KG1 (cell line): ENCODE results near the gene TRIM29.
"Not testable (repeated sequence)": the region's sequence is repeated elsewhere in the genome, so short reads cannot be mapped to it uniquely, and the experiment has no call there.

Experiments
- DNase-seq: peaks from one replicate; lab custom pipeline; 2025; lab: John Stamatoyannopoulos, UW

Gene TRIM29, protein sequence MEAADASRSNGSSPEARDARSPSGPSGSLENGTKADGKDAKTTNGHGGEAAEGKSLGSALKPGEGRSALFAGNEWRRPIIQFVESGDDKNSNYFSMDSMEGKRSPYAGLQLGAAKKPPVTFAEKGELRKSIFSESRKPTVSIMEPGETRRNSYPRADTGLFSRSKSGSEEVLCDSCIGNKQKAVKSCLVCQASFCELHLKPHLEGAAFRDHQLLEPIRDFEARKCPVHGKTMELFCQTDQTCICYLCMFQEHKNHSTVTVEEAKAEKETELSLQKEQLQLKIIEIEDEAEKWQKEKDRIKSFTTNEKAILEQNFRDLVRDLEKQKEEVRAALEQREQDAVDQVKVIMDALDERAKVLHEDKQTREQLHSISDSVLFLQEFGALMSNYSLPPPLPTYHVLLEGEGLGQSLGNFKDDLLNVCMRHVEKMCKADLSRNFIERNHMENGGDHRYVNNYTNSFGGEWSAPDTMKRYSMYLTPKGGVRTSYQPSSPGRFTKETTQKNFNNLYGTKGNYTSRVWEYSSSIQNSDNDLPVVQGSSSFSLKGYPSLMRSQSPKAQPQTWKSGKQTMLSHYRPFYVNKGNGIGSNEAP

DNA sequence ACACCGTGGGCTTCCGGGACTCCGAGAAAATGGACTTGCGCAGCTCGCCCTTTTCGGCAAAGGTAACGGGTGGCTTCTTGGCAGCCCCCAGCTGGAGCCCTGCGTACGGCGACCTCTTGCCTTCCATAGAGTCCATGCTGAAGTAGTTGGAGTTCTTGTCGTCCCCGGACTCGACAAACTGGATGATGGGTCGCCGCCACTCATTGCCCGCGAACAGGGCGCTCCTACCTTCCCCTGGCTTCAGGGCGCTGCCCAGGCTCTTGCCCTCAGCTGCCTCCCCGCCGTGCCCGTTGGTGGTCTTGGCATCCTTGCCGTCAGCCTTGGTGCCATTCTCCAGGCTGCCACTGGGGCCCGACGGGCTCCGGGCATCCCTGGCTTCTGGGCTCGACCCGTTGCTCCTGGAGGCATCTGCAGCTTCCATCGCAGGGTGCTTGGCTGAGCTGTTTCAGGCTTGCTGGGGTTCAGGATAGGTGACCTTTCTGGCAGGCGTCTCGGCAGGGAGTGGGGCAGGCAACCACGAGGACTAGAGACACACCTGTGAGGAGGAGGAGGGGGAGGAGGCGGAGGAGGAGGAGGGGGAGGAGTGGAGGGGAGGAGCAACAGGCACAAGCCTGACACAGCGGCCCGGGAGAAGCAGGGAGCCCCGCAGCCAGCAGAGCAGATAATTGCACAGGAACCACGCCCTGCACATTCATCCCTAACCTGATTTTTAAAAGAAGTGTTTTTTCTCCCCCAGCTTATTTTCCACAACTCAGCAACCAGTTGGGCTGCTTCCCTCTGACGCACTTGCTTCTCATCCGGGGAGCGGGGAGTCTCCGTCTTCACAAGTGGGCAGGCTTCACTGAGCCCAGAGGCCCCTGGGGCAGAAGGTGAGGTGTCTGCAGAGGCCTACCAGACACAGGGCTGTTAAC is at the start of gene TRIM29:
Gene TRIM29 (minus strand): TSS at position 503 of the 911 bp plus-strand sequence. CDS start 82 bp downstream, at position 421.
- DNase-seq, result no peak

DNA sequence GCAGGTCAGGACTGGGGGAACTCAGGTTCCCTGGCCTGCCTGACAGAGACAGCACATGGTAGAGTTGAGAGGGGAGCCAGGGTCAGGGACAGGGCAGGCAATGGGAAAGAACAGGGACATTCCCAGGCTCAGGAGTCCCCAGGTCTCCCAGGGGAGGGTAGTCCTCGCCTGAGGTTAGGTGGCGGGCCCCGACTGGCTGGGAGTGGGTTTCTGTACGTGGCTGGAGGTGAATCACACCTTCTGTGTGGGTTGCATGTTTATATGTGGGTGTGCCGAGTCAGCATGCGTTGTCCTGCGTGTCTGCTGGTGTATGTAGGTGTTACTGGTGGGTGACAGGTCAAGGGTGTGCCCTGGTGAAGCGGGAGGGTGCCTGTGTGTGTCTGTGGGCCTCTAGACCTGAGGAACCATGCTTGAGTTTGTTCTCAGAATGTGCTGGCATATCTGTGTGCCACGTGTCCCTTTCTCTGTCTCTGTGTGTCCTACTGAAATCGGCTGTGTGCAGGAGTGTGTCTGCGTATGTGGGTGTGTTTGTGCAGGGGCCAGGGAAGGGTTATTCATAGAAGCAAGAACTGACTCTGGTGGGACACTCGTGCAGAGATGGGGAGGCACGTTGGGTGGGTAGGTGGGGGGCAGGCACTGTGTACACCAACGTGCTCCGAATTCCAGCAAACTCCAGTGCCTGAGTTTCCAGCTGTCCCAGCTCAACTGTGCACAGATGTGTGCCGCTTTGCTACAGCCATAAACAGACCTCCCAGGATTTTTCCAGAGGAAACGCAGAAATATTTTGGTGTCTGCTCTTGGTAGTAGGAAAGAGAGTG is 49.1 kb upstream of the TRIM29 start:
- no peak for DNase-seq

DNA sequence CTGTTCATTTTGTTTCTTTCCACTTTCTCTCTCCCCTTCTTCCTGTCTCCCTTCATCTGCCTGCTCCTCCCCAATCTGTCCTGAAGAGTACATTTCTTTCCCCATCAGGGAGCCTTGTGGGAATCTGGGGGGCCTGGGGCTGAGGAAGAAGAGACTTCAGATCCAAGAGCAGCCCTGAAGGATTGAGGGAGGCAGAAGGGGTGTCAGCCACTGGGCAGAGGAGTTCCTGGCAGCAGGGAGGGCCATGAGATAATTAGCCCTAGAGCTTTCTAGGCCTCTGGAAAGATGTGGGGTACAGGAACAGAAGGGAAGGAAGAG is 48.5 kb upstream of the TRIM29 start:
- no peak for DNase-seq

DNA sequence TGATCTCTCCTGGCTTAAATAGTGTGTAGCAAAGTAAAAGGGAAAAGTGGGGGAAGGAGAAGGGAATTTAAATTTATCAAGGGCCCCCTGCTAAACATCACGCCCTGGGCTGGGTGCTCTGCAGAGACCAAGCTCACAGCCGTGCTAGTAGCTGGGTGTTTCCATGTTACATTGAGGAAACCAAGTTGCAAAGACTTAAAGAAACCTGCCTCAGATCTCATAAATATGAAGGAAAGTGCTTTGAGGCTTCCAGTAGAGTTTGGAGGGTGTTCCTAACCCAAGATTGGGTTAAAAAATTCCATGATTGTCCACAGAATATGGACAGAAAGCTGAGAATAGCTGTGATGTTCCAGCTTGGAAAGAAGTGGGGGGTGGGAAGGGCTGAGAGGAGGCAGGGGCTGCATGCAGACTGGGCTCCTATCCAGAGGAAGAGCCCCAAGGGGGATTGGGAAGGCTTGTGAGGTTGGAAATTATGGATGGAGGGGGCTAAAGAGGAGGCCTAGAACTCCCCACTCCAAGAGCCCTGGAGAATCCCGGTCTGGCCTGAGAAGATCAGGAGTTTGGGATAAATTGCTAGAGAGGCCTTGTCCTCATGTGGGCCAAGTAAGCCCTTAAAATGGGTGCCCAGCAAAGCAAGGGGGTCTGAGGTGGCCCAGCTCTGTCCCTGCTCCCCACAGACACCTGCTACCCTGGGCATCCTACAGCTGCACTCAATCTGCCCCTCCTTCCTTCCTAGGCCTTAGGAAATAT is 48.0 kb upstream of the TRIM29 start:
- no peak for DNase-seq

DNA sequence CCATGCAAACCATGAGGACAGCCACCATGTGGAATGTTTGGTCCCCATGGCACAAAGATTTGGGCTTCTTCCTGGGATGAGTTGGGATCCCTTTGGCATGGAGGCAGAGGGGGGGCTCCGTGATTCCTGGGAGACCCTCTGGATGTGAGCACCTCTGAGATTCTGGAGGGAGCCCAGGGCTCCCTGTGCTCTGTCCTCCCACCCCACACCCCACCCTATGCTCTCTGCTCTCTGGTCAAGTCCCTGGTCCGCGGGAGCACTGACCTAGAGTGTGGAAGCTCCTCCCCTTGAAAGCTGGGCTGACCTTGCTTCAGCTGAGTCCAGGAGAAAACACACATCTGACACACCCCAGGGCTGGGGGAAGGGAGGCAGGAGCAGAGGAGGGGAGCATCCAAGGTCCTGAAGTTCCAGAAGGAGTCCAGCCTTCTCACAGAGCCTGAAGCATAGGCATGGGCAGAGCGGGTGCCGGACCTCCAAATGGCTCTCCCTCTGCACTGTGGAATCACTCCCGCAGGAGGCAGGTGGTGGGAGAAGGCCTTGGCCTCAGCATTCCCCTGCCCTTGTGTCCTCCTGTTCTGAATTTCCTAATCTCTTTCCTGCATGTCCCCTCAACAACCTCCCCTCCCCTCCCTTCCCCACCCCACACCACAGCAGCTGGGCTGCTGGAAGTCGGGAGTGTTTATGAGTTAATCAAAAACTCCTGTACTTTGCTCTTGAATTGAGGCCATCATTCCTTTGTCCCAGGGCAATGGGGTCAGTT is 47.2 kb upstream of the TRIM29 start:
- no peak for DNase-seq

DNA sequence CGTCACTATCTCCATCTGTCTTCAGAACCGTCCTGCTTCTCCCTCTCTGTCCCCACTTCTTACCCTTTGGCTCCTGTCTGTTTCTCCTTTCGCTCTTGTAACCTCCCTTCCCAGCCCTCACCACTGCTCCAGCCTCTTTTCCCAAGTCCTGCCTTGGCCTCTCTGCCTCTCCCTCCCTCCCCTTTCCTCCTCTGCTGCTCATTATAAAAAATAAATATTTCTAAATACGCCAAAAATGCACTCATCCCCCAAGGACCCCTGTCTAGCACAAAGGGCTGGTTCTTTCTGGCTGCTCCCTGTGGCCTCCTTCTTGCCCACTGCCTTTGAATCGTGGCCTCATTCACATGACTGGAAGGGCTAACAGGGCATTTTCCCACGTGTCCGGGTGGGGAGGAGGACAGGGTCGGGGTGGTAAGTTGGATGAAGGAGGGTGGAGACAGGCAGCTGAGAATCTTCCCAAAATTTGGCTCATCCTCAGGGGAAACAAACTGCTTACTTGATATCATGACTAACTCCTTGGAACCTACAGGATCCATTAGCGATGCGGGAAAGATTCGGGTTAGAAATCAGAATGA is 46.5 kb upstream of the TRIM29 start:
- DNase-seq, result no peak

DNA sequence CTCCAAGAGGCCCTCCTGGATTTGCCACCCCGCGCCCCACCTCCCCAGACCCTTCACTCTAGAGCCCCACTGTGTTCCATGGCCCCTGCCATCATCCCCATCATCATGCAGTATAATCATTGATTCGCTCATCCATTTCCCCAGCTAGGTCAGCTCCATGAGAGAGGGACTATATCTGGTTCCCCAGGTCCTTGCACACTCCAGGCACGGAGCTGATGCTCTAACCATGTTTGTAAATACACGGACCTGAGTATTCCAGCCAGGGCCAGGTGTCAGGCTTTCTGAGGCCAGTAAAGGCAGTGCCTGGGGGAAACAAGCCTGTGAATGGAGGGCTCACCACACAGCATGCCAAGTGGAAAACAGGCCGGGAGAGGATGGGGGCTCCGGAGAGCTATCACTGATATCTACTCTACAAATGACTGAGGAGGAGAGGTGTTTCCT is 45.8 kb upstream of the TRIM29 start:
- no peak for DNase-seq

DNA sequence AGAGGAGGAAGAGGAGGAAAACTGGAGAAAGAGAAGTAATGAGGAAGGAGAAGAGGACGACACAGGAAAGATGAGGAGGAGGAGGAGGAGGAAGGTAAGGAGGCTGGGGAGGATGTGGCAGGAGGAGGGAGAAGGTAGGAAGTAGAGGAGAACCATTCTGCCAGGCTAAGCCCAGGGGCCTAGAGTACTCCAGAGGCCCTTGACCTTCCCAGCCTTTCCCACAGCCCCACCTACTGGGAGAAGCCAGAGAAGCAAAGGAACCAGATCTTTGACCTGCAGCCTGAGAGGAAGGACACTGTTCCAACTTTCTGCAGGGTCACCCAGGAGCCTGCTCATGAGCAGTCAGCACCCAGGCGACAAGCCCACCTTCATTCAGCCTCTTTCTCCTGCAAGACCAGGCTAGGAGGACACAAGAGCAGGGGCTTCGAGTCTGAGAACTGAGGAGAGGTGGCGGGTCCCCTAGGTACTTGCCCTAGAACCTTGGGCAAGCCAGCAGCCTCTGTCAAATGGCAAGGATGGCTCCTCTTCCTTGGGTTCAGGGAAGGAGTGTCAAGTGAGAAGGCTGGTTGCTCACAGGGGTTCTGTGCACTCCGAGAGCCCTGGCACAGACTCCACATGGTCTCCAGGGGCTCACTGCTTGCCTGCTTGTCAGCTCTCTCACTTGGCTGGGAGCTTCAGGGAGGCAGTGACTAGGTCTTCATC is 45.0 kb upstream of the TRIM29 start:
- DNase-seq, result no peak

DNA sequence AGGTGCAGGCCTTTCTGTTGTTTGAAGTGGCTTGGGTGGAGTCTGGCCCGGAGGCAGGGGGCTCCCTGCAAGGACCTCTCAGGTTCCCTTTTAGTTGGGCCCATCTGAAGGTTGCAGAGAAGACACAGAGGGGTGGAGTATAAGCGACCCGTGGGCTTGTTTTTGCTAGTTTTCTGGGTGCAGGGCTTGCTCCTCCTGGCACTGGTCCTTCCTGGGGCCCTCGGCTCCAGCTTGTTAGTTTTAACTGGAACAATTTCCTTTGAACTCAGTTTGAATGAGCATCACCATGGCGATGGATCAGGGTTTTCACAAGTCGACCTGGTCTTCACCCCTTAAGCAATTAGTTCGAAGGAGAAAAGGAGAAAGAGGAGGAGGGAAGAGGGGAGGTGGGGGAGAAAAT is 44.5 kb upstream of the TRIM29 start:
- DNase-seq, result no peak

DNA sequence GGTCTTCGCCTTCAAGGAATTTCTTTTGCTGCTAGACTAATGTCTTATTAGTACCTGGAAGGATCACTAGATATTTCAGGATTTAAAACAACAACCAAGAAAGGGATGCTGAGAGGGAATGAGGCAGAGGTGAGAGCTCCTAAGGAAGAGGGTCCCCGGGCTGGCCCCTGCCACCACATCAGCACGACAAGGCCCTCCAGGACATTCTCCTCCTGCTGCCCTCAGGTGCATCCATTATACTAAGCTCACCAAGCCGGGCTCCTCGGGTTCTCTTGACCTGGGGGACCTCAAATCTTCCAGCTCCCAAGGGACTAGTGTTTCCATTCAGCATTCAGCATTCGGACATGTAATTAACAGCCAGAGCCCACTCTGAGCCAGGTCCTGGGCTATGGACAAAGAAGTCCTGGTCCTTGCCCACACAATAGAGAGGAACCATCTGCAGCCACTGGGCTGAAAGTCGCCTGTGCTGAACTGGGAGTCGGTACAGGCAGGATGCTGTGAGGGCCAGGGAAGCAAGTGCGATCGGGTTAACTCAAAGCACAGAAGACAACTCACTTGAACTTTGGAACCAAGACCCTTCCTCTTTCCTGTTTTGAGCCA is 43.6 kb upstream of the TRIM29 start:
- DNase-seq, result no peak

DNA sequence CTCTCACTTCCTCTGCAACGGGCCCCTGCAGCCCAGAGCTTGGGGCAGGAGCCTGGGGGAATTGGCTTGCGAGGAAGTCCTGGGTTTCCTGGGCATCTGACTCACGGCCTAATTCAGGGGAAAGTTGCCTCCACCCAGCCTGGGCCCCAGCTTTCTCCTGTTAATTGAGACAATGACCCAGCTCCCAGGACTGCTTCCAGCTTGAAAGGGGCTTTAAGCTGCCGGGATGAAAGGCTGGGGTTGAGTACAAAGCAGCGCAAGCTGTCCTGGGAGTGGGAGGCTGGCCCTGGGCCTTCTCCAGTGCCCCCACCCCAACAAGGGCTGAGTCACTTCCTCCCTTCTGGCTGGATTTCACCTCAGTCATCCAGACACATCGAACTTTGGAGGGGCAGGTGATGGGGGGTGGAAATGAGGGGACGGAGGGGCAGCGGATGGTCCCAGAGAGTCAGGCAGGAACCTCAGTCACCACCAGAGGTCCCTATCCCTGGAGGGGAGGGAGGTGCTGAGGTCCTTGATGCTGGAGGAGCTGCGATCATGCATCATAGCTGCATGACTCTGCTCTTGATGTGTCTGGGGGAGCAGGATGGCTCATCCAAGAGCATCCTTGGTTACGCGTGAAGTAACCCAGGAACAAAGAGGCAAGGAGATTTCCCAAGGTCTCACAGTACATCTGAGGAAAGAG is 42.8 kb upstream of the TRIM29 start:
- DNase-seq, result no peak

DNA sequence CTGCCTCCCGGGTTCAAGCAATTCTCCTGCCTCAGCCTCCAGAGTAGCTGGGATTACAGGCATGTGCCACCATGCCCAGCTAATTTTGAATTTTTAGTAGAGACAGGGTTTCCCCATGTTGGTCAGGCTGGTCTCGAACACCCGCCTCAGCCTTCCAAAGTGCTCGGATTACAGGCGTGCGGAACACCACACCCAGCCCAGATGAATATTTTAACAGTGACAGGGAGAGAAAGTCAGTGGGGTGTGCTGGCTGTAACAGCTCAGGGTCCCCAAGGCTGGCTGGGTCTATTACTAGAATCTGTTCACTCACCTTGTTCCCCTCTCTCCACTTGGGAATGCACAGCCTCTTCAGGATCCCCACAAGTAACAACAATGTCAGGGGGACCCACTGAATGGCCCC is 42.1 kb upstream of the TRIM29 start:
- not testable (repeated sequence) for DNase-seq

DNA sequence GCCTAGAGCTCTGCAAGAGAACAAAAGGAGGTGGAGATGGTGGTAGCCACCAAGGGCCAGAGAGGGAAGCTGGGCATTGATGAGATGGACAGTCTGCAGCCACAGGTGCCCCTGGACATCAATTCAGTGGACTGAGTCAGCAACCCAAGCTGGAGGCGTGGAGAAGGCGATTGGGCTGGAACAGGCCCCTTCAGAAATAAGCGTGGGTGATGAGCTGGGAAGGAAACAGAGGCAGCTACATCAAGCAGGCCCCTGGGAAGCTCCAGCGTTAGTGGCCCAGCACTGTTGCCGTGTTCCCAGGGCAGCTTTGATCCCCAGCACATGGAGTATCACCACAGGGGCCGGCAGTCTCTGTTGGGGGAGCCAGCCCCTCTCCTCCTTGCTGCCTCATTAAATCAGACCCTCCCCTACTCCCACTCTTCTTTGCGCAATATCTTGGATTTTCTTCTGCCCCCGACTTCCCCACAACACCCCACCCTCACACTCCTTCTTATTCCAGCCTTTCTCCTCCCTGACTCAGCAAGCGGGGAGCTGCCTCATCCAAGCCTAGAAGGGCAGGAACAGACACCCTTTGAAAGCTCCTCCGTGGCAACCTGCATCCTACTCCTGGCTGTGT is 41.3 kb upstream of the TRIM29 start:
- DNase-seq, result no peak

DNA sequence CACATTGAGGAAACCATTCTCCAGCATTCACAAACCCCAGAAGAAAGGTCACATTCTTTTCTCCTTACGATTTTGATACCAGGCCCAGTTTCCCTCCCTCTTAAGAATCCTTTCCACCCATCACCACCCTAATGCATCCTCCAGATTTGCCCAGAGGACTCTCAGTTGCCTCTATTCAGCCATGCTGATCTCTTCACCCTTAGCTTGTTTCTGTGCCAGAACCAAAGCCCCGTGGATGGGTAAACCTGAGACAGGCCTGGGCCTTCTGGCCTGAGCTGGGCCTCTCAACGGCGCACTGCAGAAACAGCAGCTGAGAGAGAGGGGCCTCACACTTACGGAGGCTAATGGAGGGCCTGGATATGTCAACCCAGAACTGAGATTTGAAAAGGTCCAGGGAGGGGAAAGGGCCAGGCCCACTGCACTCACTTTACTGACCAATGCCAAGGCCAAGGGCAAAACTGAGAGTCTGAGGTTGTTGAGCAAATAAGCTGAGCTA is 40.7 kb upstream of the TRIM29 start:
- DNase-seq, result no peak

DNA sequence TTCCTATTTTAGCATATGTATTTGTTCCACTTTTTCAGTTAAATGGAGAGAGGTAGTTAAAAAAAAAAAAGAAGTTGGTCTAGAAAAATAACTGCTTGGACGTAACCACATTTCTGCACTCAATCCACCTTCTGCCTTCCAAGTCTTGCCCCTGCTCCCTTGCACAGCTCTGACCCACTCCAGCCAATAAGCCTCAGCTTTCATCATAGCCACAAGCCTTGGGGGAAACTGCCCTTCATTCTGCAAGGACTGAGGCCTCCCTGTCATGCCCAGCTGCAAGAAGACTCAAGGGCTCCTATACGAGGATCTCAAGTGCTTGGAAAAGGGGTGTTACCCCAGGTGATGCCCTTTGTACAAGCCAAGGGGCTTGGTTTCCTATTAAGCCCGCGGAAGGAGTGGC is 37.0 kb upstream of the TRIM29 start:
- DNase-seq, result no peak

DNA sequence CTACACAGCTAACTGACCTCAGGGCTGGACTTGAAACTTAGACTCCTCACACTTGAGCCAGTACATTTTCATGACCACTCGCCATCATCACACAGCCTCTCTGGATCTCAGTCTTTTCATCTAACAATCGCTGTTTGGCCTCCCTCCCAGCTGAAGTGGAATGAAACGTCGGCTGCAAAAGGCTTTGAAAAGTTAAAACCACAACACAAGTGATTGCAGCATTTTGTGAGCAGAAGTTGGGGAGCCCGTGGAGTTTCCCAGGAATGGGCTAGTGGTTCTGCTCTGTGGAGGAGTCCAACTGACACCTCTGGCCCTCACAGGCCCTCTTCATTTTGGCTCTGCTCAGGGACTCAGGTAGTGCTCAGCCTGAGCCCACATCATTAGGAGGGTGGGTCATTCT is 35.9 kb upstream of the TRIM29 start:
- no peak for DNase-seq

DNA sequence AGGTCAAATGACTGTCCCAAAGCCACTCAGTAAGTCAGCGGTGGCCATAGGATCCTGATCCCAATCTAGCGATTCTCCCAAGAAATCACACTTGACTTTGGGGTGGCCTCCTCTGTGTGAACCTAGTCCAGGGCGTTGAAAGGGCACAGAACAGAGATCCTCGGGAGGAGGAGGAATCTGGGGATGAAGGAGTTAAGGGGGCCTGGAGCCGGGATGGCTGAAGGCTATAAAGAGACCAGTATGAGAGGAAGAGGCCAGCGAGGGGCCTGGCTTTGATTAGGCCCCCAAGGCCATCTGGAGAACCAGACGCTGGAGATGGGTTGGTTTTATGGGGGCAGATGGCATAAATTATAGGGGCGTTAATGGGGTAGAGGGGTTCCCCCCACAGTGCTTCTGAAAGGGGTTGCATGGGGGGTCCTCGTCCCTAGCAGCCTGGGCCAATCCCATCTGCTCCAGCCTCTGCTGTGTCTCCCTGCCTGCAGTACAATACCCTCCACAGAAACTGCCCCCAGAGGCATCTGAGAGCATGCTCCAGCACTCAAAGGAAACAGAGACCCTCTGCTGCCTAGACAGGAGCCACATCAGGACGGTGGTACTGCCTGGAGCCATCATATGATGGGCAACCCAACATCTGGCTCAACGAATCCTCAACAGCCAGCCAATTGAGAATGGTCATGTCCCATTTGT is 35.2 kb upstream of the TRIM29 start:
- DNase-seq, result no peak
